ENCODE data around the gene METTL3. TPM values are rescaled to one million over a fixed set of nuclear protein-coding genes. Genes with fewer than 3 reads are reported as not detected.

Gene METTL3
- total and polyA plus RNA-seq, 2 of the 13 experiments (the other 11 are each of a cell fraction or from before 2014, with no cell fraction given) = 123 to 130 TPM

DNA sequence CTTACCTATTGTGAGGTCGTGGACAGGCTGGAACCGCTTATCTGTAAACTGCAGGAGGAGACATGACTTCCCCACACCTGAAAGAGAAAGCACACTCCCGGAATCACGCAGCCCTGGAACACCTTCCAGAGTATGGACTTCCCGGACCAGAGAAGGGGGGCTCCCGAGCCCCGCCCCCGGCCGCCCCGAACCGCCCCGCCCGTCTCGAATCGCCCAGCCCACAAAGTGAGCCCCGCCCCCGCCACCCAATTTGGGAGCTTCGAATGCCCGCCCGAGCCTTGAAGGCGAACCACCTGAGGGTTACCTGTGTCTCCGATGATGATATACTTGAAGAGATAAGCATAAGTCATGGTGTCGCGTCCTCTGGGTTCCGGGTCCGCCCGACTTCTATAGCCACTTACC is 34.6 kb downstream of the METTL3 start (continued):
- TF ChIP-seq, protein P1, sequence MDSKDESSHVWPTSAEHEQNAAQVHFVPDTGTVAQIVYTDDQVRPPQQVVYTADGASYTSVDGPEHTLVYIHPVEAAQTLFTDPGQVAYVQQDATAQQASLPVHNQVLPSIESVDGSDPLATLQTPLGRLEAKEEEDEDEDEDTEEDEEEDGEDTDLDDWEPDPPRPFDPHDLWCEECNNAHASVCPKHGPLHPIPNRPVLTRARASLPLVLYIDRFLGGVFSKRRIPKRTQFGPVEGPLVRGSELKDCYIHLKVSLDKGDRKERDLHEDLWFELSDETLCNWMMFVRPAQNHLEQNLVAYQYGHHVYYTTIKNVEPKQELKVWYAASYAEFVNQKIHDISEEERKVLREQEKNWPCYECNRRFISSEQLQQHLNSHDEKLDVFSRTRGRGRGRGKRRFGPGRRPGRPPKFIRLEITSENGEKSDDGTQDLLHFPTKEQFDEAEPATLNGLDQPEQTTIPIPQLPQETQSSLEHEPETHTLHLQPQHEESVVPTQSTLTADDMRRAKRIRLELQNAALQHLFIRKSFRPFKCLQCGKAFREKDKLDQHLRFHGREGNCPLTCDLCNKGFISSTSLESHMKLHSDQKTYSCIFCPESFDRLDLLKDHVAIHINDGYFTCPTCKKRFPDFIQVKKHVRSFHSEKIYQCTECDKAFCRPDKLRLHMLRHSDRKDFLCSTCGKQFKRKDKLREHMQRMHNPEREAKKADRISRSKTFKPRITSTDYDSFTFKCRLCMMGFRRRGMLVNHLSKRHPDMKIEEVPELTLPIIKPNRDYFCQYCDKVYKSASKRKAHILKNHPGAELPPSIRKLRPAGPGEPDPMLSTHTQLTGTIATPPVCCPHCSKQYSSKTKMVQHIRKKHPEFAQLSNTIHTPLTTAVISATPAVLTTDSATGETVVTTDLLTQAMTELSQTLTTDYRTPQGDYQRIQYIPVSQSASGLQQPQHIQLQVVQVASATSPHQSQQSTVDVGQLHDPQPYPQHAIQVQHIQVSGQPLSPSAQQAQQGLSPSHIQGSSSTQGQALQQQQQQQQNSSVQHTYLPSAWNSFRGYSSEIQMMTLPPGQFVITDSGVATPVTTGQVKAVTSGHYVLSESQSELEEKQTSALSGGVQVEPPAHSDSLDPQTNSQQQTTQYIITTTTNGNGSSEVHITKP (CRISPR knock-in tag; IDR thresholded peaks at IDR 0.05; ENCODE audit: low read depth) = peak; percentile 99
- TF ChIP-seq ZC3H4 (CRISPR knock-in tag; IDR thresholded peaks at IDR 0.05; ENCODE audit: borderline replicate concordance) (0 out of 2 replicates have a peak, but pooled peaks have one; percentile 20), HNF4G (IDR thresholded peaks at IDR 0.05; ENCODE audit: borderline replicate concordance, low read depth, low read length) (no peak), HNF4G (CRISPR knock-in tag; IDR thresholded peaks at IDR 0.05; ENCODE audit: borderline replicate concordance, low read depth) (peak; percentile 11), FOXA3 (CRISPR knock-in tag; IDR thresholded peaks at IDR 0.05) (peak; percentile 33; the same call in 1 of the 2 replicates), NR2F2 (IDR thresholded peaks at IDR 0.05; ENCODE audit: borderline replicate concordance, low read depth) (peak; percentile 10; the same call in 1 of the 2 replicates), FOXO1 (CRISPR knock-in tag; IDR thresholded peaks at IDR 0.05) (no peak), PAX8 (CRISPR knock-in tag; IDR thresholded peaks at IDR 0.05; ENCODE audit: borderline replicate concordance) (no peak), ETV5 (CRISPR knock-in tag; IDR thresholded peaks at IDR 0.05; ENCODE audit: borderline replicate concordance) (peak; percentile 64; the same call in 1 of the 2 replicates), SRF (IDR thresholded peaks at IDR 0.05; ENCODE audit: low read depth, low read length) (peak; percentile 35; the same call in 1 of the 2 replicates), MYNN (CRISPR knock-in tag; IDR thresholded peaks at IDR 0.05; ENCODE audit: low read depth) (no peak), MXI1 (IDR thresholded peaks at IDR 0.05; ENCODE audit: borderline replicate concordance, low read depth, low read length) (peak; percentile 69; the same call in 1 of the 3 replicates), ZNF33A (CRISPR knock-in tag; IDR thresholded peaks at IDR 0.05; ENCODE audit: borderline replicate concordance) (no peak)
- TF ChIP-seq, protein P2, sequence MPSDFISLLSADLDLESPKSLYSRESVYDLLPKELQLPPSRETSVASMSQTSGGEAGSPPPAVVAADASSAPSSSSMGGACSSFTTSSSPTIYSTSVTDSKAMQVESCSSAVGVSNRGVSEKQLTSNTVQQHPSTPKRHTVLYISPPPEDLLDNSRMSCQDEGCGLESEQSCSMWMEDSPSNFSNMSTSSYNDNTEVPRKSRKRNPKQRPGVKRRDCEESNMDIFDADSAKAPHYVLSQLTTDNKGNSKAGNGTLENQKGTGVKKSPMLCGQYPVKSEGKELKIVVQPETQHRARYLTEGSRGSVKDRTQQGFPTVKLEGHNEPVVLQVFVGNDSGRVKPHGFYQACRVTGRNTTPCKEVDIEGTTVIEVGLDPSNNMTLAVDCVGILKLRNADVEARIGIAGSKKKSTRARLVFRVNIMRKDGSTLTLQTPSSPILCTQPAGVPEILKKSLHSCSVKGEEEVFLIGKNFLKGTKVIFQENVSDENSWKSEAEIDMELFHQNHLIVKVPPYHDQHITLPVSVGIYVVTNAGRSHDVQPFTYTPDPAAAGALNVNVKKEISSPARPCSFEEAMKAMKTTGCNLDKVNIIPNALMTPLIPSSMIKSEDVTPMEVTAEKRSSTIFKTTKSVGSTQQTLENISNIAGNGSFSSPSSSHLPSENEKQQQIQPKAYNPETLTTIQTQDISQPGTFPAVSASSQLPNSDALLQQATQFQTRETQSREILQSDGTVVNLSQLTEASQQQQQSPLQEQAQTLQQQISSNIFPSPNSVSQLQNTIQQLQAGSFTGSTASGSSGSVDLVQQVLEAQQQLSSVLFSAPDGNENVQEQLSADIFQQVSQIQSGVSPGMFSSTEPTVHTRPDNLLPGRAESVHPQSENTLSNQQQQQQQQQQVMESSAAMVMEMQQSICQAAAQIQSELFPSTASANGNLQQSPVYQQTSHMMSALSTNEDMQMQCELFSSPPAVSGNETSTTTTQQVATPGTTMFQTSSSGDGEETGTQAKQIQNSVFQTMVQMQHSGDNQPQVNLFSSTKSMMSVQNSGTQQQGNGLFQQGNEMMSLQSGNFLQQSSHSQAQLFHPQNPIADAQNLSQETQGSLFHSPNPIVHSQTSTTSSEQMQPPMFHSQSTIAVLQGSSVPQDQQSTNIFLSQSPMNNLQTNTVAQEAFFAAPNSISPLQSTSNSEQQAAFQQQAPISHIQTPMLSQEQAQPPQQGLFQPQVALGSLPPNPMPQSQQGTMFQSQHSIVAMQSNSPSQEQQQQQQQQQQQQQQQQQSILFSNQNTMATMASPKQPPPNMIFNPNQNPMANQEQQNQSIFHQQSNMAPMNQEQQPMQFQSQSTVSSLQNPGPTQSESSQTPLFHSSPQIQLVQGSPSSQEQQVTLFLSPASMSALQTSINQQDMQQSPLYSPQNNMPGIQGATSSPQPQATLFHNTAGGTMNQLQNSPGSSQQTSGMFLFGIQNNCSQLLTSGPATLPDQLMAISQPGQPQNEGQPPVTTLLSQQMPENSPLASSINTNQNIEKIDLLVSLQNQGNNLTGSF (CRISPR knock-in tag; IDR thresholded peaks at IDR 0.05) = no peak
- TF ChIP-seq, protein P3, sequence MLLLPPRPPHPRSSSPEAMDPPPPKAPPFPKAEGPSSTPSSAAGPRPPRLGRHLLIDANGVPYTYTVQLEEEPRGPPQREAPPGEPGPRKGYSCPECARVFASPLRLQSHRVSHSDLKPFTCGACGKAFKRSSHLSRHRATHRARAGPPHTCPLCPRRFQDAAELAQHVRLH (CRISPR knock-in tag; IDR thresholded peaks at IDR 0.05; ENCODE audit: borderline replicate concordance, low read depth) = 0 out of 2 replicates have a peak, but pooled peaks have one; percentile 37
